IMR-90 (cell line): ENCODE measurements around the gene CD300LG. TPM values are rescaled to one million over a fixed set of nuclear protein-coding genes. Genes with fewer than 3 reads are reported as not detected.

Experiments used
- ATAC-seq: fragments of 200-7000 bp; cut with Tn5 transposase; 2 replicates; pipeline ENCODE4 v1.9.1; 2020; ENCODE audit warnings: low read depth, mild to moderate bottlenecking, moderate library complexity
- BruUV-seq: library from RNA; stranded (reverse); fragments of 400-500 nt; replicated peaks from 2 replicates; lab custom pipeline; 2021; lab: Mats Ljungman, UMichigan
- CTCF ChIA-PET: fragments of 300-600 bp; formaldehyde crosslinking; extraction: SDS; loops from one replicate; lab custom pipeline; 2021; ENCODE audit warnings: antibody characterized with exemption; lab: Yijun Ruan, JAX
- POLR2A ChIA-PET: fragments of 300-600 bp; sonication (Branson Sonifier 250); formaldehyde crosslinking; loops from one replicate; lab custom pipeline; 2022; ENCODE audit warnings: antibody characterized with exemption; ENCODE audit not compliant: unreplicated experiment; lab: Charles Lee
- DNase-seq: peaks from one replicate; pipeline ENCODE4 v3.0.0; 2013
- H2AFZ ChIP-seq: replicated peaks from 2 replicates; pipeline ENCODE3; 2013; ENCODE audit warnings: low read length, mild to moderate bottlenecking; ENCODE audit not compliant: poor library complexity
- H2AK5ac ChIP-seq: 2 replicates; pipeline ENCODE4 v1.6.1; 2013; ENCODE audit warnings: low read depth, low read length, inconsistent platforms
- H2AK9ac ChIP-seq: replicated peaks from 2 replicates; pipeline ENCODE3; 2013; ENCODE audit warnings: mild to moderate bottlenecking, low read depth, low read length, moderate library complexity; ENCODE audit not compliant: poor library complexity
- H2BK120ac ChIP-seq: 2 replicates; pipeline ENCODE4 v1.6.1; 2013; ENCODE audit warnings: low read depth, low read length, inconsistent platforms
- H2BK15ac ChIP-seq: 3 replicates; pipeline ENCODE4 v1.6.1; 2013; ENCODE audit warnings: low read depth, low read length, inconsistent platforms
- H2BK20ac ChIP-seq: 2 replicates; pipeline ENCODE4 v1.6.1; 2013; ENCODE audit warnings: low read depth, mild to moderate bottlenecking, inconsistent platforms, low read length, moderate library complexity
- H2BK5ac ChIP-seq: 2 replicates; pipeline ENCODE4 v1.6.1; 2013; ENCODE audit warnings: mild to moderate bottlenecking, low read depth, low read length, inconsistent platforms; ENCODE audit not compliant: poor library complexity, severe bottlenecking
- H3K14ac ChIP-seq: replicated peaks from 2 replicates; pipeline ENCODE4 v1.6.1; 2013; ENCODE audit warnings: low read depth, low read length, inconsistent platforms
- H3K18ac ChIP-seq: 2 replicates; pipeline ENCODE4 v1.6.1; 2013; ENCODE audit warnings: low read depth, low read length, control low read depth
- H3K23ac ChIP-seq: 2 replicates; pipeline ENCODE4 v1.6.1; 2013; ENCODE audit warnings: low read depth, low read length, inconsistent platforms
- H3K27ac ChIP-seq: 2 replicates; pipeline ENCODE4 v1.5.1; 2013; ENCODE audit warnings: mild to moderate bottlenecking, control low read depth, low read length; ENCODE audit not compliant: insufficient read depth
- H3K27me3 ChIP-seq: 2 replicates; pipeline ENCODE4 v1.6.1; 2013; ENCODE audit warnings: low read length; ENCODE audit not compliant: control insufficient read depth, insufficient read depth
- H3K36me3 ChIP-seq: 2 replicates; pipeline ENCODE4 v1.6.1; 2013; ENCODE audit warnings: low read length, mixed read lengths; ENCODE audit not compliant: control insufficient read depth, insufficient read depth
- H3K4ac ChIP-seq: 2 replicates; pipeline ENCODE4 v1.6.1; 2013; ENCODE audit warnings: low read depth, low read length, inconsistent platforms
- H3K4me1 ChIP-seq: 2 replicates; pipeline ENCODE4 v1.6.1; 2013; ENCODE audit warnings: low read length, mixed read lengths; ENCODE audit not compliant: control insufficient read depth, insufficient read depth
- H3K4me2 ChIP-seq: 2 replicates; pipeline ENCODE4 v1.6.1; 2013; ENCODE audit warnings: low read depth, mild to moderate bottlenecking, control low read depth, low read length, moderate library complexity
- H3K4me3 ChIP-seq: 2 replicates; pipeline ENCODE4 v1.5.1; 2013; ENCODE audit warnings: low read depth, mild to moderate bottlenecking, control low read depth, low read length, moderate library complexity; ENCODE audit not compliant: insufficient read depth
- H3K56ac ChIP-seq: 2 replicates; pipeline ENCODE4 v1.6.1; 2013; ENCODE audit warnings: low read length, inconsistent platforms; ENCODE audit not compliant: insufficient read depth; ENCODE audit errors: extremely low read depth
- H3K79me1 ChIP-seq, 2 experiments: 2 replicates each; pipeline ENCODE4 v1.6.1; 2013; ENCODE audit warnings: low read length in 2 of 2, inconsistent platforms in 1 of 2, low read depth in 1 of 2
- H3K9ac ChIP-seq: 2 replicates; pipeline ENCODE4 v1.6.1; 2013; ENCODE audit warnings: low read depth, low read length, control low read depth
- H3K9me1 ChIP-seq: 2 replicates; pipeline ENCODE4 v1.6.1; 2013; ENCODE audit warnings: low read length, inconsistent platforms; ENCODE audit not compliant: insufficient read depth
- H3K9me3 ChIP-seq: 2 replicates; pipeline ENCODE4 v1.6.1; 2013; ENCODE audit warnings: low read length; ENCODE audit not compliant: control insufficient read depth, insufficient read depth
- H4K20me1 ChIP-seq: 2 replicates; pipeline ENCODE4 v1.6.1; 2013; ENCODE audit warnings: low read length, inconsistent platforms; ENCODE audit not compliant: insufficient read depth
- H4K5ac ChIP-seq: 2 replicates; pipeline ENCODE4 v1.6.1; 2013; ENCODE audit warnings: mild to moderate bottlenecking, low read depth, low read length, control low read depth
- H4K8ac ChIP-seq, 2 experiments: 2 replicates each; pipeline ENCODE4 v1.6.1; 2013; ENCODE audit warnings: low read depth in 2 of 2, low read length in 2 of 2, control low read depth in 1 of 2, inconsistent platforms in 1 of 2
- H4K91ac ChIP-seq: 2 replicates; pipeline ENCODE4 v1.6.1; 2013; ENCODE audit warnings: low read depth, low read length, inconsistent platforms; ENCODE audit not compliant: insufficient read depth
- BHLHE40 ChIP-seq: fragments of 150-350 bp; IDR thresholded peaks from 2 replicates; pipeline ENCODE4 v1.6.1; 2016; ENCODE audit warnings: mild to moderate bottlenecking, low read depth, low read length
- CEBPB ChIP-seq: IDR thresholded peaks from 2 replicates; pipeline ENCODE4 v1.6.1; 2012; ENCODE audit warnings: low read depth, low read length, improper control_type of control experiment
- ELK1 ChIP-seq: fragments of 150-350 bp; IDR thresholded peaks from 2 replicates; pipeline ENCODE4 v1.6.1; 2016; ENCODE audit warnings: low read depth, mild to moderate bottlenecking, low read length, moderate library complexity, borderline replicate concordance
- MAFK ChIP-seq: IDR thresholded peaks from 2 replicates; pipeline ENCODE4 v1.6.1; 2012; ENCODE audit warnings: low read depth, low read length, improper control_type of control experiment
- MAZ ChIP-seq: IDR thresholded peaks from 2 replicates; pipeline ENCODE4 v1.6.1; 2012; ENCODE audit warnings: low read depth, mild to moderate bottlenecking, low read length, improper control_type of control experiment, moderate library complexity, borderline replicate concordance
- MXI1 ChIP-seq: IDR thresholded peaks from 2 replicates; pipeline ENCODE4 v1.6.1; 2012; ENCODE audit warnings: low read depth, mild to moderate bottlenecking, low read length, moderate library complexity, borderline replicate concordance
- NFE2L2 ChIP-seq: fragments of 150-350 bp; IDR thresholded peaks from 2 replicates; pipeline ENCODE4 v1.6.1; 2016; ENCODE audit warnings: low read depth, mild to moderate bottlenecking, low read length
- RFX5 ChIP-seq: IDR thresholded peaks from 2 replicates; pipeline ENCODE4 v1.8.0; 2012; ENCODE audit warnings: low read depth, mild to moderate bottlenecking, low read length, moderate library complexity
- WGBS, 2 experiments: methylation state at CpG; one replicate each; pipeline versions ENCODE4 v1.1.5 to v1.1.7; 2013; ENCODE audit warnings: missing lambda C conversion rate in 2 of 2; ENCODE audit not compliant: insufficient read length in 1 of 2; ENCODE audit errors: extremely low coverage in 2 of 2; 5-methylcytosine and 5-hydroxymethylcytosine counted together
- dilution Hi-C: fragments of 300-500 bp; cut with HindIII; formaldehyde crosslinking; loops from one replicate; pipeline ENCODE4 v1.14.3; 2018; ENCODE audit warnings: low sequenced_read_pairs; ENCODE audit not compliant: unreplicated experiment
- in situ Hi-C: fragments of 300-500 bp; cut with MboI; formaldehyde crosslinking; loops from 3 replicates; pipeline ENCODE4 v1.14.3; 2019; ENCODE audit warnings: low sequenced_read_pairs, inconsistent platforms, mixed read lengths
- intact Hi-C: fragments of 100-400 bp; cut with micrococcal nuclease; formaldehyde crosslinking; loops from 2 replicates; pipeline ENCODE4 v1.10.0; 2022
- polyA plus RNA-seq, 3 experiments: library from polyadenylated mRNA; depleted of rRNA; stranded (reverse); fragments of >200 nt; gene quantifications; 2 replicates each; pipeline ENCODE4 v1.2.3, GENCODE V29; 2012; ENCODE audit warnings: low replicate concordance in 1 of 3
- total RNA-seq: library from RNA; depleted of rRNA; stranded (reverse); fragments of >200 nt; gene quantifications from 2 replicates; pipeline ENCODE4 v1.2.3, GENCODE V29; 2012

Gene CD300LG
- total and polyA plus RNA-seq, 2 of the 4 experiments (the other 2 are of a cell fraction): not detected

- Histone ChIP-seq H2BK120ac (no peak overlapping the region), H3K9me3 (no peaks in the 10 kb centered on the region), H3K4me1 (peaks cover 6% of the 10 kb centered on the region), H3K4ac (no peak overlapping the region), H3K18ac (no peak overlapping the region), H3K9ac (no peak overlapping the region), H2AFZ (no peak overlapping the region), H4K5ac (no peak overlapping the region), H2AK5ac (no peak overlapping the region), H2BK20ac (no peak overlapping the region), H3K9me1 (peaks cover 8% of the 10 kb centered on the region; the same call in 1 of the 2 replicates), H3K79me1 (peaks cover 3 to 8% of the 10 kb centered on the region in 2 experiments; a peak in 2 of 4 replicates), H3K36me3 (peaks cover 23% of the 10 kb centered on the region), H3K27me3 (no peaks in the 10 kb centered on the region), H4K91ac (no peak overlapping the region), H4K8ac (no peak overlapping the region), H2BK5ac (no peak overlapping the region), H3K56ac (no peak overlapping the region), H3K4me3 (no peak overlapping the region), H3K4me2 (no peak overlapping the region), H3K27ac (no peak overlapping the region), H3K23ac (no peak overlapping the region), H4K20me1 (no peaks in the 10 kb centered on the region), H2AK9ac (no peak overlapping the region), H3K14ac (no peak overlapping the region), H2BK15ac (no peak overlapping the region)
- in situ Hi-C loops: no loop called here
- WGBS, 2 experiments: 93% methylated on average over 2 of the region's 5 CpGs; no CpG with 5 or more reads in 1 of the 2 experiments
- DNase-seq (no peak), ATAC-seq (no peak)
- dilution Hi-C loops: no loop called here
- no TSS peak for BruUV-seq
- TF ChIP-seq MAZ (no peak), NFE2L2 (no peak), RFX5 (no peak), MAFK (no peak), MXI1 (no peak), BHLHE40 (no peak), CEBPB (no peak), ELK1 (no peak)
- ChIA-PET POLR2A (no interaction called here), CTCF (no interaction called here)
- intact Hi-C loops: no loop called here
Measured at GRCh38 chr17:43810823-43811222, 36.2 kb upstream of the CD300LG start.
